Measurements from ENCODE around the gene MTHFD2L.
"Not testable (repeated sequence)": the region's sequence is repeated elsewhere in the genome, so short reads cannot be mapped to it uniquely, and the experiment has no call there.

DNA sequence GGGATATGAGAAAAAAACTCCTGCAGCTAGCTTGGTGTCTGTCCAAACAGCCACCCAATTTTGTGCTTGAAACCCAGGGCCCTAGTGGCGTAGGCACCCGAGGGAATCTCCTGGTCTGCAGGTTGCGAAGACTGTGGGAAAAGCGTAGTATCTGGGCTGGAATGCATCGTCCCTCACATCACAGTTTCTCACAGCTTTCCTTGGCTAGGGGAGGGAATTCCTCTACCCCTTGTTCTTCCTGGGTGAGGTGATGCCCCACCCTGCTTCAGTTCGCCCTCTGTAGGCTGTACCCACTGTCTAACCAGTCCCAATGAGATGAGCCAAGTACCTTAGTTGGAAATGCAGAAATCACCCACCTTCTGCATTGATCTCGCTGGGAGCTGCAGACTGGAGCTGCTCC is 57.3 kb downstream of the MTHFD2L start:
- not testable (repeated sequence) for TF ChIP-seq EZH2phosphoT487 (conservative IDR thresholded peaks at IDR 0.05; ENCODE audit: low read length)
- TF ChIP-seq, protein P1, sequence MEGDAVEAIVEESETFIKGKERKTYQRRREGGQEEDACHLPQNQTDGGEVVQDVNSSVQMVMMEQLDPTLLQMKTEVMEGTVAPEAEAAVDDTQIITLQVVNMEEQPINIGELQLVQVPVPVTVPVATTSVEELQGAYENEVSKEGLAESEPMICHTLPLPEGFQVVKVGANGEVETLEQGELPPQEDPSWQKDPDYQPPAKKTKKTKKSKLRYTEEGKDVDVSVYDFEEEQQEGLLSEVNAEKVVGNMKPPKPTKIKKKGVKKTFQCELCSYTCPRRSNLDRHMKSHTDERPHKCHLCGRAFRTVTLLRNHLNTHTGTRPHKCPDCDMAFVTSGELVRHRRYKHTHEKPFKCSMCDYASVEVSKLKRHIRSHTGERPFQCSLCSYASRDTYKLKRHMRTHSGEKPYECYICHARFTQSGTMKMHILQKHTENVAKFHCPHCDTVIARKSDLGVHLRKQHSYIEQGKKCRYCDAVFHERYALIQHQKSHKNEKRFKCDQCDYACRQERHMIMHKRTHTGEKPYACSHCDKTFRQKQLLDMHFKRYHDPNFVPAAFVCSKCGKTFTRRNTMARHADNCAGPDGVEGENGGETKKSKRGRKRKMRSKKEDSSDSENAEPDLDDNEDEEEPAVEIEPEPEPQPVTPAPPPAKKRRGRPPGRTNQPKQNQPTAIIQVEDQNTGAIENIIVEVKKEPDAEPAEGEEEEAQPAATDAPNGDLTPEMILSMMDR (IDR thresholded peaks at IDR 0.05; ENCODE audit: insufficient read depth, low read length, poor library complexity, severe bottlenecking): not testable (repeated sequence)
